HEK293 (cell line): ENCODE data around the gene PKP4.
A peak's percentile ranks its signal among the peaks of the same experiment; 100 is the strongest.

Experiments
- CTCF ChIA-PET: fragments of 350-600 bp; formaldehyde crosslinking; extraction: SDS; loops from one replicate; lab custom pipeline; 2021; ENCODE audit warnings: antibody characterized with exemption; lab: Yijun Ruan, JAX
- POLR2A ChIA-PET: fragments of 300-600 bp; formaldehyde crosslinking; extraction: SDS; loops from one replicate; lab custom pipeline; 2020; ENCODE audit warnings: antibody characterized with exemption, inconsistent platforms; lab: Yijun Ruan, JAX
- H3K27ac ChIP-seq: fragments of 200-500 bp; sonication (Bioruptor generic); 2 replicates; pipeline ENCODE4 v1.5.1; 2014; ENCODE audit warnings: low read depth, low read length, control low read depth, inconsistent platforms; ENCODE audit errors: extremely low read depth
- H3K36me3 ChIP-seq, 2 experiments: fragments of 200-500 bp in 1 of 2; sonication (Bioruptor generic) in 1 of 2; 1 replicate in 1 of 2; 2 replicates in 1 of 2; pipeline ENCODE4 v1.5.1; 2014 to 2017; ENCODE audit warnings: inconsistent platforms in 2 of 2, low read length in 2 of 2; ENCODE audit not compliant: control insufficient read depth in 2 of 2, insufficient read depth in 1 of 2
- H3K4me1 ChIP-seq: fragments of 200-500 bp; sonication (Bioruptor generic); 2 replicates; pipeline ENCODE4 v1.5.1; 2014; ENCODE audit warnings: mild to moderate bottlenecking, low read length, inconsistent platforms; ENCODE audit not compliant: control insufficient read depth, insufficient read depth
- H3K4me3 ChIP-seq: 2 replicates; pipeline ENCODE4 v1.5.1; 2011; ENCODE audit warnings: low read depth, mild to moderate bottlenecking, control low read depth, low read length, moderate library complexity
- H3K9me3 ChIP-seq: fragments of 200-500 bp; sonication (Bioruptor generic); 2 replicates; pipeline ENCODE4 v1.5.1; 2014; ENCODE audit warnings: low read depth, low read length, inconsistent platforms; ENCODE audit not compliant: control insufficient read depth, insufficient read depth
- GLI2 ChIP-seq: fragments of 450-650 bp; formaldehyde crosslinking; IDR thresholded peaks from 2 replicates; pipeline ENCODE4; 2017; ENCODE audit warnings: missing biosample characterization, missing genetic modification characterization, low read depth, borderline replicate concordance
- MYNN ChIP-seq: fragments of 450-650 bp; formaldehyde crosslinking; IDR thresholded peaks from 2 replicates; pipeline ENCODE4 v1.5.1; 2016; ENCODE audit warnings: missing biosample characterization, missing genetic modification characterization, borderline replicate concordance
- SCRT2 ChIP-seq: fragments of 450-650 bp; formaldehyde crosslinking; IDR thresholded peaks from 2 replicates; pipeline ENCODE4 v1.5.1; 2016; ENCODE audit warnings: missing biosample characterization, missing genetic modification characterization
- SP2 ChIP-seq: fragments of 450-650 bp; formaldehyde crosslinking; IDR thresholded peaks from 2 replicates; pipeline ENCODE4 v1.5.1; 2016; ENCODE audit warnings: missing biosample characterization, missing genetic modification characterization
- SP7 ChIP-seq: fragments of 450-650 bp; formaldehyde crosslinking; IDR thresholded peaks from 2 replicates; pipeline ENCODE4 v1.5.1; 2016; ENCODE audit warnings: missing biosample characterization, missing genetic modification characterization
- ZBTB7A ChIP-seq: fragments of 450-650 bp; formaldehyde crosslinking; IDR thresholded peaks from 2 replicates; pipeline ENCODE4 v1.5.1; 2016; ENCODE audit warnings: low read depth, missing biosample characterization, missing genetic modification characterization
- ZIC2 ChIP-seq: fragments of 450-650 bp; formaldehyde crosslinking; IDR thresholded peaks from 2 replicates; pipeline ENCODE4 v1.5.1; 2016; ENCODE audit warnings: missing biosample characterization, missing genetic modification characterization
- ZNF221 ChIP-seq: fragments of 450-650 bp; formaldehyde crosslinking; IDR thresholded peaks from 2 replicates; pipeline ENCODE4 v1.5.1; 2017; ENCODE audit warnings: missing biosample characterization, missing genetic modification characterization, borderline replicate concordance
- ZNF335 ChIP-seq: fragments of 450-650 bp; formaldehyde crosslinking; conservative IDR thresholded peaks from 2 replicates; pipeline ENCODE4 v1.5.1; 2016; ENCODE audit warnings: missing biosample characterization, missing genetic modification characterization
- ZNF48 ChIP-seq: fragments of 450-650 bp; formaldehyde crosslinking; IDR thresholded peaks from 2 replicates; pipeline ENCODE4 v1.5.1; 2016; ENCODE audit warnings: missing biosample characterization, missing genetic modification characterization
- ZNF585B ChIP-seq: fragments of 450-650 bp; formaldehyde crosslinking; IDR thresholded peaks from 2 replicates; pipeline ENCODE4 v1.5.1; 2016; ENCODE audit warnings: missing biosample characterization, missing genetic modification characterization
- ZSCAN30 ChIP-seq: fragments of 450-650 bp; IDR thresholded peaks from 2 replicates; pipeline ENCODE4 v1.5.1; 2018; ENCODE audit warnings: missing biosample characterization, mild to moderate bottlenecking, missing genetic modification characterization, moderate library complexity
- TF ChIP-seq, protein P1 (sequence below): fragments of 450-650 bp; formaldehyde crosslinking; IDR thresholded peaks from 2 replicates; pipeline ENCODE4 v1.5.1; 2016; ENCODE audit warnings: missing biosample characterization, missing genetic modification characterization
- TF ChIP-seq, protein P2 (sequence below): fragments of 450-650 bp; formaldehyde crosslinking; conservative IDR thresholded peaks from 2 replicates; pipeline ENCODE4 v1.5.1; 2016; ENCODE audit warnings: low read depth, missing biosample characterization, missing genetic modification characterization
- TF ChIP-seq, protein P3 (sequence below): fragments of 450-650 bp; formaldehyde crosslinking; IDR thresholded peaks from 2 replicates; pipeline ENCODE4 v1.5.1; 2016; ENCODE audit warnings: missing biosample characterization, missing genetic modification characterization
- TF ChIP-seq, protein P4 (sequence below): fragments of 450-650 bp; formaldehyde crosslinking; IDR thresholded peaks from 2 replicates; pipeline ENCODE4 v1.5.1; 2016; ENCODE audit warnings: missing biosample characterization, missing genetic modification characterization
- TF ChIP-seq, protein P5 (sequence below): fragments of 450-650 bp; formaldehyde crosslinking; IDR thresholded peaks from 2 replicates; pipeline ENCODE4 v1.5.1; 2016; ENCODE audit warnings: missing biosample characterization, missing genetic modification characterization

Gene PKP4

DNA sequence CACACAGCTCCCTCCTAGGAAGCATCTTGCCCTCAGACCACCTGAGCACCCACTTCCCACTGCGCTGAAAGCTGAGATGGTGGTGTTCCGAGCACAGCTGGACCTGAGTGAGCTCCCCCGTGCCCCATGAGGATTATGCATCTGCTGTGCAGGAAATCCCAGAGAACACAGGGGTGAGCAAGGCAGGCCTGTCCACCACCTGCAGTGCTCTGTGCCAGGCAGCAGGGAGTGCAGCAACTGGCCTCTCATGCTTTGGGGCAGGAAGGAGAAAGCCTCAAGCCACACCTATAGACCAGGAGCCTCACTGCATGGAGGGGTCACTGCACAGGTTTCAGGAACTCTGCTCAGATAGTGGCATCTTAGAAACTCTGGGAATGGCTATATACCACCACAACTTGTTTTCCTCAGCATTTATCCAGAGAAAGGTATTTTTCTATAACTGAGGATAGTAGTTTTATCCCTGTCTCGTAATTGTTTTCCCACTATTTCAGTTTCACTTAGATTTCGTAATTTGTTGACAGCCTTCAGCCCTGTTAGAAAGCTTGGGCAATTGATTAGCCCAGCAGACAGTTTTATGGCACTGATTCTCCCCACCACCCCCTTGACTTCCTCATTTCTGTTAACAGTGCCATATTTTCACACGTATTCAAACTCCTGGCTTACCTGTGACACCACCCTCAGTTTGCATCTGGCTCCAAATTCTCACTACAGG is 194.1 kb downstream of the PKP4 start:
- H3K9me3 ChIP-seq: no peaks in the 10 kb centered on the region
- no peak overlapping the region for H3K27ac ChIP-seq
- H3K4me1 ChIP-seq: no peaks in the 10 kb centered on the region
- H3K4me3 ChIP-seq: no peak overlapping the region
- H3K36me3 ChIP-seq: peaks cover 0 to 10% of the 10 kb centered on the region in 2 experiments; a peak in 1 of 3 replicates
- CTCF ChIA-PET: interaction anchor here (0.7 kb wide), 1 partner anchor 21 kb away, joined by 3 read pairs; no protein-coding TSS in a partner anchor
- POLR2A ChIA-PET: no interaction called here
- peak; percentile 69 for TF ChIP-seq ZIC2 (tag by site-specific recombination)
- no peak for TF ChIP-seq ZNF221 (tag by site-specific recombination)
- TF ChIP-seq SP7 (tag by site-specific recombination): no peak
- no peak for TF ChIP-seq ZBTB7A
- TF ChIP-seq, protein P1, sequence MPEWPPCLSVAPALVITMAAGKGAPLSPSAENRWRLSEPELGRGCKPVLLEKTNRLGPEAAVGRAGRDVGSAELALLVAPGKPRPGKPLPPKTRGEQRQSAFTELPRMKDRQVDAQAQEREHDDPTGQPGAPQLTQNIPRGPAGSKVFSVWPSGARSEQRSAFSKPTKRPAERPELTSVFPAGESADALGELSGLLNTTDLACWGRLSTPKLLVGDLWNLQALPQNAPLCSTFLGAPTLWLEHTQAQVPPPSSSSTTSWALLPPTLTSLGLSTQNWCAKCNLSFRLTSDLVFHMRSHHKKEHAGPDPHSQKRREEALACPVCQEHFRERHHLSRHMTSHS (tag by site-specific recombination): no peak
- TF ChIP-seq, protein P2, sequence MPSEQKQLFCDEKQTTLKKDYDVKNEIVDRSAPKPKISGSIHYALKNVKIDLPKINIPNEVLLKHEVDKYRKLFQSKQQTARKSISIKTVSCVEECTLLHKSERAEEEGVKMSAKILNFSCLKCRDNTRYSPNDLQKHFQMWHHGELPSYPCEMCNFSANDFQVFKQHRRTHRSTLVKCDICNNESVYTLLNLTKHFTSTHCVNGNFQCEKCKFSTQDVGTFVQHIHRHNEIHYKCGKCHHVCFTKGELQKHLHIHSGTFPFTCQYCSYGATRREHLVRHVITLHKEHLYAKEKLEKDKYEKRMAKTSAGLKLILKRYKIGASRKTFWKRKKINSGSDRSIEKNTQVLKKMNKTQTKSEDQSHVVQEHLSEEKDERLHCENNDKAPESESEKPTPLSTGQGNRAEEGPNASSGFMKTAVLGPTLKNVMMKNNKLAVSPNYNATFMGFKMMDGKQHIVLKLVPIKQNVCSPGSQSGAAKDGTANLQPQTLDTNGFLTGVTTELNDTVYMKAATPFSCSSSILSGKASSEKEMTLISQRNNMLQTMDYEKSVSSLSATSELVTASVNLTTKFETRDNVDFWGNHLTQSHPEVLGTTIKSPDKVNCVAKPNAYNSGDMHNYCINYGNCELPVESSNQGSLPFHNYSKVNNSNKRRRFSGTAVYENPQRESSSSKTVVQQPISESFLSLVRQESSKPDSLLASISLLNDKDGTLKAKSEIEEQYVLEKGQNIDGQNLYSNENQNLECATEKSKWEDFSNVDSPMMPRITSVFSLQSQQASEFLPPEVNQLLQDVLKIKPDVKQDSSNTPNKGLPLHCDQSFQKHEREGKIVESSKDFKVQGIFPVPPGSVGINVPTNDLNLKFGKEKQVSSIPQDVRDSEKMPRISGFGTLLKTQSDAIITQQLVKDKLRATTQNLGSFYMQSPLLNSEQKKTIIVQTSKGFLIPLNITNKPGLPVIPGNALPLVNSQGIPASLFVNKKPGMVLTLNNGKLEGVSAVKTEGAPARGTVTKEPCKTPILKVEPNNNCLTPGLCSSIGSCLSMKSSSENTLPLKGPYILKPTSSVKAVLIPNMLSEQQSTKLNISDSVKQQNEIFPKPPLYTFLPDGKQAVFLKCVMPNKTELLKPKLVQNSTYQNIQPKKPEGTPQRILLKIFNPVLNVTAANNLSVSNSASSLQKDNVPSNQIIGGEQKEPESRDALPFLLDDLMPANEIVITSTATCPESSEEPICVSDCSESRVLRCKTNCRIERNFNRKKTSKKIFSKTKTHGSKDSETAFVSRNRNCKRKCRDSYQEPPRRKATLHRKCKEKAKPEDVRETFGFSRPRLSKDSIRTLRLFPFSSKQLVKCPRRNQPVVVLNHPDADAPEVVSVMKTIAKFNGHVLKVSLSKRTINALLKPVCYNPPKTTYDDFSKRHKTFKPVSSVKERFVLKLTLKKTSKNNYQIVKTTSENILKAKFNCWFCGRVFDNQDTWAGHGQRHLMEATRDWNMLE (tag by site-specific recombination): no peak
- TF ChIP-seq GLI2 (tag by site-specific recombination): no peak
- TF ChIP-seq, protein P3, sequence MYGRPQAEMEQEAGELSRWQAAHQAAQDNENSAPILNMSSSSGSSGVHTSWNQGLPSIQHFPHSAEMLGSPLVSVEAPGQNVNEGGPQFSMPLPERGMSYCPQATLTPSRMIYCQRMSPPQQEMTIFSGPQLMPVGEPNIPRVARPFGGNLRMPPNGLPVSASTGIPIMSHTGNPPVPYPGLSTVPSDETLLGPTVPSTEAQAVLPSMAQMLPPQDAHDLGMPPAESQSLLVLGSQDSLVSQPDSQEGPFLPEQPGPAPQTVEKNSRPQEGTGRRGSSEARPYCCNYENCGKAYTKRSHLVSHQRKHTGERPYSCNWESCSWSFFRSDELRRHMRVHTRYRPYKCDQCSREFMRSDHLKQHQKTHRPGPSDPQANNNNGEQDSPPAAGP: no peak

DNA sequence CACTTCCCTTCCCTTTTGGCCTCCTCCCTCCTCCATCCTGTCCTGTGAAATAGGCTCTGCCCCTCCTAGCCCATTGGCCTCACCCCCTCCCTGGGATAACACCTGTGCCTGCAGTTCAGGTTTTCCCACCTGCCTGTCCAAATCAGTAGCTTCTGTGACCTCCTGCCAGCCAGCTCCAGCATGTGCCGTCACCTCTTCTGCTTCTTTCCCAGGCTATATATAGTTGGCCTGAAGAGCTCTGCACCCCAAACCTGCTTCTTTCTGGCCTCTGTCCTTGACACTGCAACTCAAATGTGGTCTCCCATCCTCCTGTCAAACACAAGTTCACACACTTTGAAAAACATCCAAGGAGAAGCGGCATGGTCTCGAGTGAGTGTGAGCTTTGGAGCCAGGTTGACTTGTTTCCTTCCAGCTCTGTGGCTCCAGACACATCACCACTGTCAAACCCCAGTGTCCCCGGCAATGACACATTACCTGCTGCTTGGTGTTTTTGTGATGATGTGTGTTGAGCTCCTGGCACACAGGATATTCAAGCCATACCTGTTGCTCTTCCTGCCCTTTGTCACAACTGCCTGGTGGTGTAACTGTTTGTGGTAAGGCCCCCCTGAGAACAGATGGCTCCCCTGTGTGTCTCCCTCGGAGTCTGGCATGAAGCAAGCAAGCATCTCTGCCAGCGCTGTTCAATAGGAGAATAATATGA is 194.8 kb downstream of the PKP4 start:
- Histone ChIP-seq H3K4me3 (no peak overlapping the region), H3K4me1 (no peaks in the 10 kb centered on the region), H3K36me3 (peaks cover 0 to 10% of the 10 kb centered on the region in 2 experiments; a peak in 1 of 3 replicates), H3K9me3 (no peaks in the 10 kb centered on the region), H3K27ac (no peak overlapping the region)
- ChIA-PET POLR2A (no interaction called here), CTCF (interaction anchor here (0.7 kb wide), 2 partner anchors 21 to 616 kb away, joined by 3 read pairs; no protein-coding TSS in a partner anchor)
- TF ChIP-seq SCRT2 (tag by site-specific recombination): peak; percentile 67
- TF ChIP-seq, protein P4, sequence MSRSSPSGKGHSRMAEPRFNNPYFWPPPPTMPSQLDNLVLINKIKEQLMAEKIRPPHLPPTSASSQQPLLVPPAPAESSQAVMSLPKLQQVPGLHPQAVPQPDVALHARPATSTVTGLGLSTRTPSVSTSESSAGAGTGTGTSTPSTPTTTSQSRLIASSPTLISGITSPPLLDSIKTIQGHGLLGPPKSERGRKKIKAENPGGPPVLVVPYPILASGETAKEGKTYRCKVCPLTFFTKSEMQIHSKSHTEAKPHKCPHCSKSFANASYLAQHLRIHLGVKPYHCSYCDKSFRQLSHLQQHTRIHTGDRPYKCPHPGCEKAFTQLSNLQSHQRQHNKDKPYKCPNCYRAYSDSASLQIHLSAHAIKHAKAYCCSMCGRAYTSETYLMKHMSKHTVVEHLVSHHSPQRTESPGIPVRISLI (tag by site-specific recombination): no peak

DNA sequence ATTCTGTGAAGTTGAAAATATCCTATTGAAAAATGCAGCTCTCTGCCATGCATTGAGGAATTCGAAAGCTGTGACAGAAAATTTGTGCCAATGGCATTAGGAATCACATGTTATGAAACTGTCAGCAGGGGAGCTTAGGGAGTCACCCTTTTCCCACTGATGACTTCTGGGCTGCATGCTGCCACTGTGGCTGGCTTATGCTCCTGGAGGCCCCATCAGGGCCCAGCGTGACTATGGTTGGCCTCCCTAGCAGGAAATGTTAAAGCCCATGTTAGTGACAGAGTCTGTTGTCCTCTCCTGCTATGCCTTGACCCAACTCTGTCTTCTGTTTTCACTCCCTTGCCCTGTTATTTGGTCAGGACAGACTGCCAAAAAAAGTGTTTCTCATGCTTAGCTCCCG is 198.9 kb downstream of the PKP4 start:
- H3K27ac ChIP-seq: no peak overlapping the region
- CTCF ChIA-PET: interaction anchor here (1.3 kb wide), 1 partner anchor 90 kb away, joined by 3 read pairs; no protein-coding TSS in a partner anchor
- no peaks in the 10 kb centered on the region for H3K4me1 ChIP-seq
- no peak overlapping the region for H3K4me3 ChIP-seq
- no peaks in the 10 kb centered on the region for H3K9me3 ChIP-seq
- POLR2A ChIA-PET: no interaction called here
- TF ChIP-seq ZNF585B (tag by site-specific recombination) (no peak), ZNF48 (tag by site-specific recombination) (no peak), ZSCAN30 (tag by site-specific recombination) (no peak), MYNN (tag by site-specific recombination) (no peak), SP2 (tag by site-specific recombination) (no peak), ZNF335 (tag by site-specific recombination) (no peak)
- TF ChIP-seq, protein P5, sequence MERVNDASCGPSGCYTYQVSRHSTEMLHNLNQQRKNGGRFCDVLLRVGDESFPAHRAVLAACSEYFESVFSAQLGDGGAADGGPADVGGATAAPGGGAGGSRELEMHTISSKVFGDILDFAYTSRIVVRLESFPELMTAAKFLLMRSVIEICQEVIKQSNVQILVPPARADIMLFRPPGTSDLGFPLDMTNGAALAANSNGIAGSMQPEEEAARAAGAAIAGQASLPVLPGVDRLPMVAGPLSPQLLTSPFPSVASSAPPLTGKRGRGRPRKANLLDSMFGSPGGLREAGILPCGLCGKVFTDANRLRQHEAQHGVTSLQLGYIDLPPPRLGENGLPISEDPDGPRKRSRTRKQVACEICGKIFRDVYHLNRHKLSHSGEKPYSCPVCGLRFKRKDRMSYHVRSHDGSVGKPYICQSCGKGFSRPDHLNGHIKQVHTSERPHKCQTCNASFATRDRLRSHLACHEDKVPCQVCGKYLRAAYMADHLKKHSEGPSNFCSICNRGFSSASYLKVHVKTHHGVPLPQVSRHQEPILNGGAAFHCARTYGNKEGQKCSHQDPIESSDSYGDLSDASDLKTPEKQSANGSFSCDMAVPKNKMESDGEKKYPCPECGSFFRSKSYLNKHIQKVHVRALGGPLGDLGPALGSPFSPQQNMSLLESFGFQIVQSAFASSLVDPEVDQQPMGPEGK (tag by site-specific recombination): no peak
- peaks cover 0 to 22% of the 10 kb centered on the region in 2 experiments; a peak in 1 of 3 replicates for H3K36me3 ChIP-seq
